ENCODE data around the gene PRKAB1. TPM values are rescaled to one million over a fixed set of nuclear protein-coding genes. Genes with fewer than 3 reads are reported as not detected.

Gene PRKAB1
- total RNA-seq, 2 donors from 2014 or later: 28.8 to 32.0 TPM

- Mint-ChIP-seq H3K27me3 (ENCODE audit: insufficient read depth) (no peaks in the 10 kb centered on the region), H3K9me3 (no peaks in the 10 kb centered on the region), H3K4me3 (no peak overlapping the region), H3K27ac (no peak overlapping the region), H3K4me1 (no peaks in the 10 kb centered on the region), H3K36me3 (ENCODE audit: low read depth) (peaks cover 37% of the 10 kb centered on the region)
- 97 to 100% methylated on average over 4 to 6 of the region's 6 CpGs for WGBS, 2 experiments (ENCODE audit: insufficient coverage in 1 of 2, insufficient read length in 1 of 2)
- Histone ChIP-seq H3K27me3 (ENCODE audit: control insufficient read depth, insufficient read depth, low read length, poor library complexity, severe bottlenecking) (no peaks in the 10 kb centered on the region), H3K9me3 (ENCODE audit: control insufficient read depth, low read length) (no peaks in the 10 kb centered on the region), H3K4me3 (ENCODE audit: low read length) (no peak overlapping the region), H3K4me1 (ENCODE audit: control insufficient read depth, insufficient read depth, low read length) (no peaks in the 10 kb centered on the region), H3K9ac (ENCODE audit: extremely low read depth, low read length, poor library complexity, severe bottlenecking) (no peak overlapping the region), H3K27ac (ENCODE audit: low read depth, low read length) (no peak overlapping the region), H3K36me3 (ENCODE audit: control insufficient read depth, insufficient read depth, low read length) (peaks cover 34% of the 10 kb centered on the region)
- TF ChIP-seq, protein P1, sequence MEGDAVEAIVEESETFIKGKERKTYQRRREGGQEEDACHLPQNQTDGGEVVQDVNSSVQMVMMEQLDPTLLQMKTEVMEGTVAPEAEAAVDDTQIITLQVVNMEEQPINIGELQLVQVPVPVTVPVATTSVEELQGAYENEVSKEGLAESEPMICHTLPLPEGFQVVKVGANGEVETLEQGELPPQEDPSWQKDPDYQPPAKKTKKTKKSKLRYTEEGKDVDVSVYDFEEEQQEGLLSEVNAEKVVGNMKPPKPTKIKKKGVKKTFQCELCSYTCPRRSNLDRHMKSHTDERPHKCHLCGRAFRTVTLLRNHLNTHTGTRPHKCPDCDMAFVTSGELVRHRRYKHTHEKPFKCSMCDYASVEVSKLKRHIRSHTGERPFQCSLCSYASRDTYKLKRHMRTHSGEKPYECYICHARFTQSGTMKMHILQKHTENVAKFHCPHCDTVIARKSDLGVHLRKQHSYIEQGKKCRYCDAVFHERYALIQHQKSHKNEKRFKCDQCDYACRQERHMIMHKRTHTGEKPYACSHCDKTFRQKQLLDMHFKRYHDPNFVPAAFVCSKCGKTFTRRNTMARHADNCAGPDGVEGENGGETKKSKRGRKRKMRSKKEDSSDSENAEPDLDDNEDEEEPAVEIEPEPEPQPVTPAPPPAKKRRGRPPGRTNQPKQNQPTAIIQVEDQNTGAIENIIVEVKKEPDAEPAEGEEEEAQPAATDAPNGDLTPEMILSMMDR (conservative IDR thresholded peaks at IDR 0.05): no peak
- no peak for DNase-seq
These were observed 26.2 kb downstream of the PRKAB1 start for GRCh38 chr12:119694111-119694510.

DNA sequence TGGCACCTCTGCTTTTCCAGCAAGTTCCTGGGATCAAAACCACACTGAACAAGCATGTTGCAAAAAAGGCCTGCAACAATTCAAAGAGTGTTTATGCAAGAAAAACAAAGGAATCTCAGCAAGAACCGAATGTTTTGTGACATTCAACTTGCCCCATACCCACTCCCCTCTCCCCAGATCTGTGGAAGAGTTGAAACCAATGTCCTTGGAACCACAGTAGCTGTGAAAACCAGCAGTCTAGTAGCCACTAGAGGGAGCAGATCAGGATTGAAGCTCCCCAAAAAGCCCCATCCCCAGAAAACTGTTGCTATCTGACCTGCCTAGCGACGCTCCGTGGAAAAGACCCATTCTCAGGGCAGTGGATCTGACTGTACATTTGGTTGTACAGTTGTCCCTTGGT, 27.1 kb downstream of the PRKAB1 start:
- Histone ChIP-seq H3K4me1 (ENCODE audit: control insufficient read depth, insufficient read depth, low read length) (no peaks in the 10 kb centered on the region), H3K36me3 (ENCODE audit: control insufficient read depth, insufficient read depth, low read length) (peaks cover 42% of the 10 kb centered on the region), H3K27me3 (ENCODE audit: control insufficient read depth, insufficient read depth, low read length, poor library complexity, severe bottlenecking) (no peaks in the 10 kb centered on the region), H3K27ac (ENCODE audit: low read depth, low read length) (no peak overlapping the region), H3K9ac (ENCODE audit: extremely low read depth, low read length, poor library complexity, severe bottlenecking) (no peak overlapping the region), H3K9me3 (ENCODE audit: control insufficient read depth, low read length) (no peaks in the 10 kb centered on the region), H3K4me3 (ENCODE audit: low read length) (no peak overlapping the region)
- DNase-seq: peak; percentile 77
- Mint-ChIP-seq H3K4me1 (no peaks in the 10 kb centered on the region), H3K27ac (no peak overlapping the region), H3K9me3 (no peaks in the 10 kb centered on the region), H3K4me3 (no peak overlapping the region), H3K36me3 (ENCODE audit: low read depth) (peaks cover 46% of the 10 kb centered on the region), H3K27me3 (ENCODE audit: insufficient read depth) (no peaks in the 10 kb centered on the region)
- TF ChIP-seq, protein P1 (conservative IDR thresholded peaks at IDR 0.05): peak; percentile 78
- 84% methylated on average over 4 of the region's 4 CpGs; no CpG with 5 or more reads in 1 of the 2 experiments for WGBS, 2 experiments (ENCODE audit: insufficient coverage in 1 of 2, insufficient read length in 1 of 2)

GRCh38 chr12:119696943-119697342, 29.0 kb downstream of the PRKAB1 start:
- peak; percentile 60 for DNase-seq
- no peak overlapping the region for H3K27ac ChIP-seq (ENCODE audit: low read depth, low read length)
- TF ChIP-seq, protein P1 (conservative IDR thresholded peaks at IDR 0.05): no peak
- H3K4me1 ChIP-seq (ENCODE audit: control insufficient read depth, insufficient read depth, low read length): no peaks in the 10 kb centered on the region
- no peak overlapping the region for H3K9ac ChIP-seq (ENCODE audit: extremely low read depth, low read length, poor library complexity, severe bottlenecking)
- Mint-ChIP-seq H3K9me3 (no peaks in the 10 kb centered on the region), H3K4me3 (no peak overlapping the region), H3K27me3 (ENCODE audit: insufficient read depth) (no peaks in the 10 kb centered on the region), H3K4me1 (no peaks in the 10 kb centered on the region), H3K27ac (peak overlapping the region; percentile 36), H3K36me3 (ENCODE audit: low read depth) (peaks cover 49% of the 10 kb centered on the region)
- H3K27me3 ChIP-seq (ENCODE audit: control insufficient read depth, insufficient read depth, low read length, poor library complexity, severe bottlenecking): no peaks in the 10 kb centered on the region
- peaks cover 40% of the 10 kb centered on the region for H3K36me3 ChIP-seq (ENCODE audit: control insufficient read depth, insufficient read depth, low read length)
- 82 to 85% methylated on average over 5 of the region's 5 CpGs for WGBS, 2 experiments (ENCODE audit: insufficient coverage in 1 of 2, insufficient read length in 1 of 2)
- no peaks in the 10 kb centered on the region for H3K9me3 ChIP-seq (ENCODE audit: control insufficient read depth, low read length)
- H3K4me3 ChIP-seq (ENCODE audit: low read length): no peak overlapping the region
